ENCODE results near the gene SCN4A. TPM values are rescaled to one million over a fixed set of nuclear protein-coding genes. Genes with fewer than 3 reads are reported as not detected.

The SCN4A gene
- total RNA-seq, 1 donor from 2014 or later: 0.07 TPM

GRCh38 chr17:64001763-64002529, 29.2 kb upstream of the SCN4A start:
- no peak for DNase-seq (ENCODE audit: low read depth, low spot score)

DNA sequence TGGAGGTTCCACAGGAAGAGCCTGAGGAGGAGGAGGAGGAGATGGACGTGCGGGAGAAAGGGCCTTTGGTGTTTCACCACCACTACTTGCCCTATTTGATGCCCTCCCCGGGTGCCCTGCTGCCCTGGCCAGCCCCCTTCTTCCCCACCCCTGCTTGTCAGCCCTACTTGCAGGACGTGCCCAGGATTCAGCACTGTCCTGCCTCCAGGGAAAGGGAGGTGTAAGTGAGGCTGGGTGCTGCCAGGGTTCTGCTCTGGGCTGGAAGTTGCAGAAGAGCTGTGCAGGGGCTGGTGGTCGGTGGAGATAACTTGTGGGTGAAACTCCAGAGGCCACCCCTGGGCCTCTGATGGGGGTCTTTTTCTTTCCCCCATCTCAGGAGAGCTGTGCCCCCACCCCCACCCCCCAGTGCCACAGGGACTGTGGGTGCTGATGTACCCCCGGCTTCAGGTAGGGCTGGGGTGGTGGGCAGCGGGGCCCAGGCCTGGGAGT, 28.4 kb upstream of the SCN4A start:
- DNase-seq (ENCODE audit: low read depth, low spot score): no peak

DNA sequence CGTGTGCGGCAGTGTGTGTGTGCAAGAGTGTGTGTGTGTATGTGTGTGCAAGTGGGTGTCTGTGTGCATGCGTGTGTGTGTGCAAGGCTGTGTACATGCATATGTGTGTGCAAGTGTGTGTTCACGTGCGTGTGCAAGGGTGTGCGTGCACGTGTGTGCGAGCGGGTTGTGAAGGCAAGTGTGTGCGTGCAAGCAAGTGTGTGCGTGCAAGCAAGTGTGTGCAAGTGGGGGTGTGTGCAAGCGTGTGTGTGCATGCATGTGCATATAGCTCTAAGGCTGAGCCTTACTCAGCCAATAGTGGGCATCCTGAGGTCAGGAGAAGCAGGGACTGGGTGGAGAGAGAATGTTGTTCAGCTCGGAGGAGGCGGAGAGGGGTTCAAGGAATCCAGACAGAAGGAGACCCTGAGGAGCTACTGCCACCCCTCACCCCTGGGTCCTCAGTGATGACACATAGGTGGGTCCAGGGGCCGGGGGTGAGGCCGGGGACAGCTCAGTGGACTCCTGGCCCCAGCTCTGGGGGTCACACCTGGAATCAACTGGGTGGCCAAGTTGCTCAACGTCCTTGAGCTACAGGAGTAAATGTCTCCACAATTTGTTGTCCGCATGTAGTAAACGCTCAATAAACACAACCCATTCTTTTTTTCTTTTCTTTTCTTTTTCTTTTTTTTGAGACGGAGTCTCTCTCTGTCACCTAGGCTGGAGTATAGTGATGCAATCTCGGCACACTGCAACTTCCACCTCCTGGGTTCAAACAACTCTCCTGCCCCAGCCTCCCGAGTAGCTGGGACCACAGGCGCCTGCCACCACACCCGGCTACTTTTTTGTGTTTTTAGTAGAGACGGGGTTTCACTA, 27.2 kb upstream of the SCN4A start:
- DNase-seq (ENCODE audit: low read depth, low spot score): no peak

DNA sequence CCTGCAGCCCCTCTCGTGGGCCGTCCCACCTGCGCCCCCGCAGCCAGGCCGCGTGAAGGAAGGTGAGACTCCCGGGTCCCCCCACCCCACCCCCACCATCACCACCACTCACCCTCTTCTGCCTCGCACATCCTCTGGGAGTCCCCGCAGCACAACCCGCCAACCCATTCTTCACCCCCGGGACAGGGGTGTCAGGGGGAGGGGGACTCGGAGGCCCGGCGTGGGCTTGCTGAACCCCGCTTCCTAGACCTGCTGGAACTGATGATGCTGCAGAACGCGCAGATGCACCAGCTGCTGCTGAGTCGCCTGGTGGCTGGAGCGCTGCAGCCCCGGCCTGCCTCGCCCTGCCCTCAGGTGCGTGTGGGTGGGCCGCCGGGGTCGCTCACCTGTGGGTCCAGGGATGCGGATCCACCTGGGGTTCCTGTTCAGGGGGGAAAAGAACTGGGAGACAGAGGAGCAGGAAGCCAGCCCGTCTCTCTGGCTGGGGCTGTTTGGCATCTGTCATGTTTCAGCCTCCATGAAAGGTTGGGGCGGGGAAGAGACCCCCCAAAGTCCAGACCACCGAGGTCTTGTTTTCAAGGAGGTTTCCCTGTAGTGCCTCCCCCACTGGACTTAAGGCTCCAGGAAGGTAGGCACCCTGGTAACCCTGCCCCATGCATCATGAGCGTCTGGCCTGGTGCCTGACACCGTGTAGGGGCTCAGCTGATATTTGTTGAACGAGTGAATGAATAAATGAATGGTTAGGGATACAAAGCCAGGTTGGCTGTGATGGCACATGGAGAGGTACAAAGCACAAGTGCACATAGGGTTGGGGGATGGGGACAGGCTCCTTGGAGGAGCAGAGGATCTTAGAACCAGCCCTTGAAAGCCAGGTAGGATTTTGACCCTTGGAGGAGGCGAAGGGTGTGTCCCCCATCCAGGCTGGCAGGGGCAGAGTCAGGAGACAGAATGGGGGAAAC, 26.3 kb upstream of the SCN4A start:
- DNase-seq (ENCODE audit: low read depth, low spot score): no peak

DNA sequence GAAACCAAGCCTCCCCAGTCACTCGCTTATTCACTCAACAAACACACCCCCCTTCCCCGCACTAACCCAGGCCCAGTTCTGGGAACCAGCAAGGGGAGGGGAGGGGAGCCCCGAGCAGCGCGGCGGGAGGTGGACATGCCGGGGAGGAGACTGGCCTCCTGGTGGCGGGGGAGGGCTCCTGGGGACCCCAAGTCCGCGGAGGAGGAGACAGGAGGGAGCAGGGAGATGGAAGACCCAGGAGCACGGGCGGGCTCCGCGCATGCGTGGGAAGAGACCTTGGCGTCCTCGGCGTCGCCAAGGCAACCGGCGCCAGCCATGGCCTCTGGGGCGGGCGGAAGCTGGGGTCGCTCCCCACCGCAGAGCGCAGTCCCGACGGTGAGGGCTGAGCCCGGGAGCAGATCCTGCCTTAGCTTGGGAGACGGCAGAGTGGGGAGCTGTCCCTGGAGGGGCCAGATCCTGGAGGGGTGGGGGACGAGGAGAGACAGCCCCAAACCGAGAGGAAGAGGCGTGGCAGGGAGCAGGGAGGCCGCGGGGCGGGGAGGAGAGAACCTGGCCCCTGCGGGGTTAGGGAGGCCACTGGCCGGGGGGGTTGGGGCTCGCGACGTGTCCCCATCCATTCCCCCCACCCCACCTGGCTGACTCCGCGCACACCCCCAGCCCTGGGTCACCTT, 25.5 kb upstream of the SCN4A start, which contains the start of gene PRR29:
PRR29 (plus strand) TSS at position 302 of the 671 bp plus-strand sequence; CDS start at position 316, 14 bp downstream.
- no peak for DNase-seq (ENCODE audit: low read depth, low spot score)

- no peak for DNase-seq (ENCODE audit: low read depth, low spot score)
These were observed 24.8 kb upstream of the SCN4A start for GRCh38 chr17:63997341-63998048.

DNA sequence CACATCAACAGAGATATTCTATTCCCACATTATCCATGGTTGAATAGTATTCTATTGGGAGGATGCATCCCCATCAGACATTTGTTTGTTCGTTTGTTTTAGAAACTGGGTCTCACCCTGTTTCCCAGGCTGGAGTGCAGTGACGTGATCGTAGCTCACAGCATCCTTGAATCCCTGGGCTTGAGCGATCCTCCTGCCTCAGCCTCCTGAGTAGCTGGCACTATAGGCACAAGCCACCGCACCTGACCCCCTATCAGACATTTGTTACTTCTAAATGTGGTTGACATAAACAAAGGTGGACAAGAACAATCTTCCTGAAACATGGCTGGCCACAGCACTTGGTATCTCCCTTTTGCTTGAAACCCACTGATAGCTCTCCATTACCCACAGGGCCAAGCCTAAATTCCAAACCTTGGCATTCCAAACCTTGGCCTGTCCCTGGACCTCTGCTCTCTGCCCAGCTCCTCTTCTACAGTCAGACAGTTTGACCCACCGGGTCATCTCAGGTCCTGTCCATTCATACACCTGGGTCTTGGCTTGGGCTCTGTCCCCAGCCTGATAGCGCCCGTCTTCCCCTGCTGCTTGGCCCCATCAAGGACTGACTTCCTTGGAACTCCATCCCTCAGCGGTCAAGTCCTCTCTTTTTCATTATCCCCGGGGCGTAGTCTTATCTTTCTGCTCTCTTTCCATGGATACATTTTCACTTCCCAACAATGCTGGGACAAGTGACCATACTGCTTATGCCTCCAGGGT, 23.9 kb upstream of the SCN4A start:
- no peak for DNase-seq (ENCODE audit: low read depth, low spot score)

- DNase-seq (ENCODE audit: low read depth, low spot score): no peak
These were observed 22.9 kb upstream of the SCN4A start for GRCh38 chr17:63995626-63996025.

- DNase-seq (ENCODE audit: low read depth, low spot score): no peak
These were observed 20.8 kb upstream of the SCN4A start for GRCh38 chr17:63993368-63993985.

DNA sequence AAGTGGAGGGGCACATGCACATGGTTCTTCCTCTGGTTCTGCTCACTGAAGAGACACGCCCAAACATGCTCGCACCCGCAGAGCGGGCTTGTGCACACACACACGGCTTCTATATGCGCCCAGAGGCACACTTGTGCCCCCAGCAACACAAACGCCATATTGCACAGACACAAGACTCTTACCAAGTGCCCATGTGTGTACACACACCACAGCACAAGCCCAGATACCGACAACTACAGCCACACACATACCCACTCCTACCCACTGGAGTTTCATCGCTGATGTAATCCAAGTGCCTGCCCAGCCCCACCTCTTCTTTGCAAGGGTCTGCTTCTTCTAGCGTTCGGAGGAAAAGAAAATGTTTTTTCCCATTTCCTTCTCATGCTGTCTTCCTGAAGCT, 18.9 kb upstream of the SCN4A start:
- no peak for DNase-seq (ENCODE audit: low read depth, low spot score)

GRCh38 chr17:63989622-63990345, 17.1 kb upstream of the SCN4A start:
- no peak for DNase-seq (ENCODE audit: low read depth, low spot score)

DNA sequence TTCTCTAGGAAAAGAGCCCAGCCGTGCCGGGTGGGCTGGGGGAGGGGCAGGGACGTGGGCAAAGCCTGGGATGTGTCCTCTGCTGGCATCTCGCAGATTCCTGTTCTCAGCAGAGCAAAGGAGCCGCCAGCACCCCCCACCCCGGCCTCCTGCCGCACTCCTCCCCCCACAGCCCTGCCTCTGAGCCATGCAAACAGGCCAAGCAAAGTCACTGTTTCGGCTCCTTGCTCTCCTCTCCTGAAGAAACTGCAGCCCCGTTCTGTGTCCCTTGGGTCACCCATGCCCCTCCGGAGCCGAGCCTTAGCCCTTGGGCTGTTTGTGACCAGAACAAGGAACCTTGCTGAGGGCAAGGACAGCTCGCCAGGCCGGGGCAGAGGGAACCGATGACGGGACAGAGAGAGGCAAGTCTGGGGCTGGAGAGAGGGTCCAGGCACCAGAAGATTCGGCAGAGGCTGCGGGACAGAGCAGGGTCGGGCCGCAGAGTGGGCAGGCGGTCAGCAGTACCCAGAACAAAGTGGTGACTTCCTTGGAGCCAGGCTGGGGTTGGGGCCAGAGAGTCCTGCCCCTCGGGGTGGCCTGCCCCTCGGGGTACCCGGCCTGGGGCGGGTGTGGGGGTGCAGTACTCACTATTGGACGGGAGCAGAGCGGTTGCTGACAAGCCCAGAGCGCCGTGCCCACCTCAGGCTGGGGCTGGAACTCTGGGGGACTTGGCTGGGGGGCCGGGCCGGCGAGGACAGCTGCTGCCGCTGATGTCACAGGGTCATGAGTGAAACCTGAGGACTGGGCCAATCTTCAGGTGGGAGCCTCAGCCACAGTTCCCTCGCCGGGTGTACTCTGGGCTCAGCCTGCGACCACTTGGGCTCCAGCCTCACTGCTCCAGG, 16.3 kb upstream of the SCN4A start:
- no peak for DNase-seq (ENCODE audit: low read depth, low spot score)

- DNase-seq (ENCODE audit: low read depth, low spot score): no peak
These were observed 15.4 kb upstream of the SCN4A start for GRCh38 chr17:63988127-63988478.

- DNase-seq (ENCODE audit: low read depth, low spot score): no peak
These were observed 14.8 kb upstream of the SCN4A start for GRCh38 chr17:63987221-63988126.

GRCh38 chr17:63986821-63987220, 14.1 kb upstream of the SCN4A start:
- DNase-seq (ENCODE audit: low read depth, low spot score): no peak
